Measurements from ENCODE around the gene PVALEF. TPM values are rescaled to one million over a fixed set of nuclear protein-coding genes. Genes with fewer than 3 reads are reported as not detected.
A peak's percentile ranks its signal among the peaks of the same experiment; 100 is the strongest.

PVALEF gene
- total and polyA plus RNA-seq, 2 of the 8 experiments (the other 6 are each of a cell fraction or from before 2014, with no cell fraction given) = 0.03 TPM; not detected in 1

DNA sequence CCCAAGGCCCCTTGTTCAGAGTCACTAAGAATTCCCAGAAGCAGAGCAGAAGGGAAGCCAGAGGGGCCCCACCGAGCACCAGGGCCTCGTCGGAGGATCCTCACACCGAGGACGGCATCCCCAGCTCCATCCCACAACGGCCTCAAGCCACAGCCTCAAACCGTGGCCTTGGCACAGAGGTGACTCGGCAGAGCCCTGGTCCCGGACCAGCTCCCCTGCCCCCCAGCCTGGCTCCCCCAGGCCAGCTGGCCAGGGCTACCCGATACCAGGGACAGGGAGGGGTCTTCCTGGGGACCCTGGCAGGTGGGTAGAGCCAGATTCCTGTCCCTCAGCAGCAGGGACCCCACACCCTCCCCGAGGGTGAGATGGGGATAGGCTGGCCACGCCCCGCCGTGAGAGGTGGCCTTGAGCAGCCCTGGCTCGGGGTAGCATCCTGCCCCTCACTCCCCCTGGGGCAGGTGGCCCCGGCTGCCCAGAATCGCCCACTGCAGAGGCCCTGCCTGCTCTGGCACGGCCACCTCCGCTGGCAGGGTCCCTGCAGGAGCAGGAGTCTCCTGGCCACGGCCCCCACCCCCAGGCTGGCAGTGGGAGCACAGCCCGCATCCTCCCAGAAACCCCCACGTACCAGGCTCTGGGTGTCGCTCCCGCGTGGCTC is 5.6 kb upstream of the PVALEF start:
- Histone ChIP-seq H2BK15ac (ENCODE audit: low read length) (no peak overlapping the region), H3K9me3 (ENCODE audit: insufficient read depth in 2 of 2, low read depth in 1 of 2, low read length in 1 of 2) (no peaks in the 10 kb centered on the region), H3K4me2 (ENCODE audit: insufficient read depth in 1 of 2, low read depth in 2 of 2, low read length in 2 of 2) (no peak overlapping the region), H3K27me3 (replicated peaks in 1 of 4; ENCODE audit: control insufficient read depth in 3 of 4, extremely low read depth in 1 of 4, insufficient read depth in 3 of 4, low read length in 3 of 4) (no peaks in the 10 kb centered on the region), H2AFZ (ENCODE audit: low read length) (no peak overlapping the region), H3K23me2 (ENCODE audit: low read depth, low read length) (no peaks in the 10 kb centered on the region), H3K18ac (ENCODE audit: extremely low read depth, low read length) (no peak overlapping the region), H3K23ac (ENCODE audit: insufficient read length) (no peak overlapping the region), H4K8ac (ENCODE audit: extremely low read depth, insufficient read depth, low read length) (peak overlapping the region; percentile 51; the same call in 1 of the 2 replicates), H3K14ac (ENCODE audit: insufficient read length) (no peak overlapping the region), H3K4me1 (replicated peaks in 1 of 4; ENCODE audit: control insufficient read depth in 3 of 4, insufficient read depth in 4 of 4, low read length in 3 of 4) (peaks cover 0 to 4% (median 0%) of the 10 kb centered on the region in 4 experiments; a peak in 3 of 7 replicates), H2BK5ac (ENCODE audit: low read depth, low read length) (no peak overlapping the region), H3K36me3 (ENCODE audit: control insufficient read depth in 2 of 4, insufficient read depth in 4 of 4, low read length in 3 of 4) (no peaks in the 10 kb centered on the region), H3K56ac (replicated peaks; ENCODE audit: insufficient read length, low read depth, low read length) (no peak overlapping the region), H3K9ac (replicated peaks in 1 of 4; ENCODE audit: extremely low read depth in 1 of 4, low read depth in 3 of 4, low read length in 3 of 4) (no peak overlapping the region), H3K79me1 (ENCODE audit: low read depth, low read length) (no peaks in the 10 kb centered on the region), H2BK20ac (ENCODE audit: low read length) (no peak overlapping the region), H3K27ac (ENCODE audit: low read depth, low read length) (no peak overlapping the region), H2BK120ac (replicated peaks; ENCODE audit: low read depth, low read length) (no peak overlapping the region), H4K91ac (replicated peaks; ENCODE audit: insufficient read length, low read length) (no peak overlapping the region), H3K4ac (replicated peaks; ENCODE audit: insufficient read length, low read depth, low read length) (no peak overlapping the region), H4K20me1 (replicated peaks in 1 of 2; ENCODE audit: control insufficient read depth in 1 of 2, insufficient read depth in 2 of 2, low read length in 2 of 2) (peaks cover 0 to 2% of the 10 kb centered on the region in 2 experiments), H3K79me2 (ENCODE audit: control insufficient read depth in 1 of 2, insufficient read depth in 2 of 2, low read length in 2 of 2) (no peaks in the 10 kb centered on the region), H2BK12ac (ENCODE audit: low read depth, low read length) (no peak overlapping the region), H4K5ac (ENCODE audit: insufficient read length, low read depth, low read length) (no peak overlapping the region), H2AK5ac (ENCODE audit: low read depth, low read length) (no peak overlapping the region), H3K4me3 (ENCODE audit: extremely low read depth in 1 of 4, insufficient read depth in 2 of 4, low read depth in 3 of 4, low read length in 4 of 4) (no peak overlapping the region)
- TF ChIP-seq RNF2 (IDR thresholded peaks at IDR 0.05; ENCODE audit: borderline replicate concordance, low read depth, low read length, missing control alignments, poor library complexity, severe bottlenecking) (no peak), EZH2 (IDR thresholded peaks at IDR 0.05; ENCODE audit: low read depth, low read length, severe bottlenecking) (no peak), SP2 (IDR thresholded peaks at IDR 0.05; ENCODE audit: low read length) (no peak), GABPA (IDR thresholded peaks at IDR 0.05; ENCODE audit: borderline replicate concordance, insufficient read depth, low read length) (no peak)
- no peak for FAIRE-seq
- ChIA-PET POLR2A (ENCODE audit: partially characterized antibody) (no interaction called here), CTCF (ENCODE audit: partially characterized antibody) (interaction anchor here (1.5 kb wide), 1 partner anchor 30 kb away, joined by 5 read pairs; no protein-coding TSS in a partner anchor)
- 90% methylated on average over 19 of the region's 25 CpGs; no CpG with 5 or more reads in 1 of the 2 experiments for WGBS, 2 experiments (ENCODE audit: extremely low coverage in 1 of 2, insufficient coverage in 1 of 2, insufficient read length in 1 of 2, insufficient replicate concordance in 2 of 2, low coverage in 1 of 2, low lambda C conversion rate in 2 of 2, missing lambda C conversion rate in 1 of 2)
- no peak for DNase-seq (ENCODE audit: low read depth in 1 of 2, low spot score in 2 of 2)
